A549 treated with CpdA at 1 μM for 4 hours (cell line): ENCODE measurements around the gene UBD. TPM values are rescaled to one million over a fixed set of nuclear protein-coding genes. Genes with fewer than 3 reads are reported as not detected.

Experiments
- total RNA-seq: library from RNA; stranded (reverse); fragments of 200-300 nt; extraction: Qiagen RNA extraction; gene quantifications from 5 replicates; pipeline ENCODE4 v1.2.3, GENCODE V29; 2022; ENCODE audit warnings: low read depth

Gene UBD
- 0.51 to 1.2 TPM (median 0.61 TPM) in 5 replicates for total RNA-seq

DNA sequence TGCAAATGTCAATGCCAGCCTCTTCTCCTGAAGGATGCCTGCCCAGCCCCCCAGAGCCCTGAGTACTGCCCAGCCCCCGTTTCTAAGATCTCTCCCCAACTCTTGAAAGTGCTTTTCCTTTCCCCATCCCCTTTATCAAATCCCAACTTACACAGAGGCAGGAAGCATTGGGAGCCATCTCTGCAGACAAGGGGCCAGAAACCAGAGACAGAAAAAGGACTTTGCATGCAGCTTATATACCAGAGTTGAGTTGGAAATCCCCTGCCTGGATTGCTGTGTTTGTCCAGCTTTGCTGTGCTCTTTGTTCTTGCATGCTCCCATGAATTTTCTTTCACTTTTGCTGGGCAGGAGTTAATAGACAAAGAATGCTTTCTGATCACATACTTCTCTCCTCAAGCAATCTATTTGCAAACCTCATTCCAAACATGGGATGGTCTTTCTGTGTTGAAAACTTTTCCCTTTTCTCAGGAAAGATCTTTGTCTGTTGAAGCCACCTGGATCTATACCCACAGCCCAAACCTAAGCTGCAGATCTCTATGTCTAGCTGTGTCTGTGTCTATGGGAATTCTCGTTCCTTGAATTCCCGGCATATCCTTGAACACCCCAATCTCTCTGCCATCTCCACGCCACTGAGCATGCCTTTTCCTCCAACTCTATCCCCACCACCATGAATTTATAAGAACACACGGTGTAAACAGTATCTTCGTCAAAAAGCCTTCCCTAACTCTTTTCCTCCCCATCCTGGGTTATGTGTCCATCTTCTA is at the start of gene UBD:
Gene UBD, minus strand, starts transcription at position 209 of the 764 bp plus-strand sequence. Its CDS starts 31 bp downstream, at position 178.

DNA sequence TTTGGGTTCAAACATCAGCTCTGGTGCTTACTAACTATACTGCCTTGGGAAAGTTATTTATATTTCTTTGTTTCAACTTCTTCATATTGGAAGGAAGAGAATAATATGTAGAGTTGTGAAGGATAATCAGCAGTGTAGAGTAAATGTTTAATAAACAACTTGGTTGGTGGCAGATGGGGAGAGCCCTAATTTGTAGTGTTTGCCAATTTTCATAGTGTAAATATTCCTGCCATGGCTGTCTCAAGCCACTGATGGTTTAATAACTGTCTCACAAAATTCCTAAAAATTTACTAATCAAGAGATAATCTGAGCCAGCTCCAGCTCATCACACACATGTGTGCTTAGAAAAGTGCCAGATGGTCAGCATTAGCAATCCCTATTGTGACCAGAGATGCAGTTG is 25.3 kb upstream of the UBD start, which contains the start of gene OR2H2:
Gene OR2H2, plus strand, starts transcription at position 301 of the 400 bp plus-strand sequence. CDS start 2,824 bp downstream, outside the sequence.

Other genes with a start within 250 kb of the UBD start
- not detected in 5 replicates for gene OR5V1, start 190.9 kb downstream of the UBD start, total RNA-seq
- not detected in 5 replicates for gene OR12D3, start 184.4 kb downstream of the UBD start, total RNA-seq
- not detected in 5 replicates for gene OR12D2, start 164.1 kb downstream of the UBD start, total RNA-seq
- not detected in 5 replicates for gene OR12D1, start 144.8 kb downstream of the UBD start, total RNA-seq
- gene OR10C1, start 120.4 kb downstream of the UBD start, total RNA-seq, result not detected in 5 replicates
- gene OR11A1, start 102.7 kb downstream of the UBD start, total RNA-seq, result not detected in 5 replicates
- not detected in 5 replicates for gene OR2H1, start 102.6 kb downstream of the UBD start, total RNA-seq
- not detected in 5 replicates for gene MAS1L, start 71.8 kb downstream of the UBD start, total RNA-seq
- gene OR2H2, start 25.4 kb upstream of the UBD start, total RNA-seq, result not detected in 5 replicates
- 3.4 to 6.8 TPM (median 5.0 TPM) in 5 replicates for gene GABBR1, start 73.5 kb upstream of the UBD start, total RNA-seq
- not detected in 5 replicates for gene MOG, start 97.4 kb upstream of the UBD start, total RNA-seq
- not detected in 5 replicates for gene ZFP57, start 121.4 kb upstream of the UBD start, total RNA-seq
- 3.2 to 5.4 TPM (median 4.9 TPM) in 5 replicates for gene HLA-F, start 163.7 kb upstream of the UBD start, total RNA-seq